NCI-H2029 treated with DMSO at 0.1 percent for 48 hours (cell line): ENCODE data around the gene MID1.

ENCODE experiments used
- DNase-seq: peaks from one replicate; lab custom pipeline; 2025; lab: John Stamatoyannopoulos, UW

MID1 gene

GRCh38 chrX:10429908-10430307, 190.5 kb downstream of the MID1 start:
- DNase-seq, result no peak

GRCh38 chrX:10427249-10427648, 193.1 kb downstream of the MID1 start:
- DNase-seq, result no peak

- no peak for DNase-seq
Measured at GRCh38 chrX:10423716-10424115, 196.7 kb downstream of the MID1 start.

- no peak for DNase-seq
Measured at GRCh38 chrX:10420134-10420533, 200.3 kb downstream of the MID1 start.

DNA sequence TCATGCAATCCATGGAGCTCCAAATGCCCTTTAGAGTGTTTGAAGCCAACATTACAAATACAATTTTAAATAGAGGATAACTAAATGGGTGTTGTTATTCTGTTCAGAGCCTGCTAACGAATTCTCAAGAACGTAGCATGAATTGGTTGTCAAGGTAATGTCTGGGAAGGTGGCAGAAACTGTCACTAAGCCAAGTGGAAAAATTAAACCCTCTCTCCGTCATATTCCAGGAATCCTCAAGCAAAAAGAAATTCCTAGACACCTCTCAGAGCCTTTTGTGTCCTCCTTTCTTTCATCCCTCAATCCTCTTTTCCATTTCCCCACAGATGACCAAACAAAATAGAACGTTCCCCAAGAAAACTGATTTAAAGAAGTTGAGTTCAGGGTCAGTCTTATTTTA, 204.0 kb downstream of the MID1 start:
- DNase-seq, result no peak

- no peak for DNase-seq
Measured at GRCh38 chrX:10415306-10416001, 204.9 kb downstream of the MID1 start.

DNA sequence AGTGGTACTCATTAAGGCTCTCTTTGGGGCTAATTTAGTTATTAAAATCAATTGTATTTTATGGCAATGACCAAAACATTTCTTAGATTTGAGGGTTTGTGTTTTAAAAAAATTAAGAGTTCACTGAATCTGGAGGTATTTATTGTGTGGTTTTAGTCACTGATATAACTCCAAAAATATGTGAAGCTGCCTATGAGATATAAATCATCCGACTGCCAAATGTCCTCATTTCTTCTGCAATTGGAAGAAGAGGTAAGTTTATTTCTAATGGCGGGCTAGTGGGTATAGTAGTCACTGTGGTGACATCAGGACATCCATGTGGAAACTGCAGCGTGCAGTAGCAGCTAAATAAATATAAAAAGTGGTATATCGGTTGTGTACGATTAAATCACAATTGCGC, 205.5 kb downstream of the MID1 start:
- no peak for DNase-seq

DNA sequence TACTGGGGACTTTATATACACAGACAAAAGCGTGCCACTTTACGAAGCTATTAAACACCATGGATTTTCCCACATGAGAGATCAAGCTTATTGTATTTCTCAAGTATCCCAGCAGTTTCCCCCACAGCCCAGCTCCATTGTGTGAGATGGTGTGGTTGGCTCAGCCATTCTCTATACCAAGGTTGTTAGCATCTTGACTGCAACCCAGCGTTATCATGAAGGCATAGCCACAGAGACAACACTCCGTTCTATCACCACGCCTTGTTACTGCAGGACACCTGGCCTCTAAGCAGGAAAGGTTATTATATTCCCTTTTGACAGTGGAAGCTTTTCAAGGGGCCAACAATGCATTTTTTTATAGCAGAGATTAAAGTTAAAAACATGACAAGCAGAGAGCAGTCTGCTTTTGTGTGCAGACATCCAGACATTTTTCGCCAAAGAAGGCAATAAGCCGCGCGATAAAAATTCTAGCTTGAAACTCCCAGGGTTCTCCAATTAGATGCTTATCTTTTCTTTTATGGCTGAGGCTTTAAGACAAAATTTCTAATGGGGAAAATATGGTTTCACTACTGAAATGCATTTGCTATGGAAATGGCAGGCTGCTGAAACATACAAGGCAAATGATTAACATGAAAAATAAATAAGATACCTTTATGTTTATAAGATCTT, 206.1 kb downstream of the MID1 start:
- no peak for DNase-seq

- no peak for DNase-seq
Measured at GRCh38 chrX:10404436-10404835, 215.9 kb downstream of the MID1 start.

GRCh38 chrX:10401239-10401638, 219.1 kb downstream of the MID1 start:
- DNase-seq, result no peak

GRCh38 chrX:10399043-10399741, 221.2 kb downstream of the MID1 start:
- no peak for DNase-seq

DNA sequence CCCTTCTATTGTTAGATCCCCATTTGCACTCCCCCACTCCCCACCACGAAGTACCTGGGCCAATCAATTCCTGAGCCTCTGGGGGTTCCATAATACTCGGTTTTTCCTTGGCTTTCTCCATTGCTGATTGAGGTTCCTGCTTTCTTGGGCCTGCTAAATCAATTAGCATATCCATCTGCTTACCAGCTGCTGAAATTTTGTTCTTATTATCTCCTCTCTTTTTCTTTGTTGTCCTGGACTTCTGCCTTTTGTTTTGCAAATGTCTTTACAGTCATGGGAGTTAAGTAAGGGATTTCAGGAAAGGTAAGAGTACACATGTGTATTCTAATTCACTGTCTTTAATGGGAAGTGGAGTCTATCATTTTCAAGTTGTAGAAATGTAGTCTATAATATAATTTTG, 222.2 kb downstream of the MID1 start:
- DNase-seq, result no peak

DNA sequence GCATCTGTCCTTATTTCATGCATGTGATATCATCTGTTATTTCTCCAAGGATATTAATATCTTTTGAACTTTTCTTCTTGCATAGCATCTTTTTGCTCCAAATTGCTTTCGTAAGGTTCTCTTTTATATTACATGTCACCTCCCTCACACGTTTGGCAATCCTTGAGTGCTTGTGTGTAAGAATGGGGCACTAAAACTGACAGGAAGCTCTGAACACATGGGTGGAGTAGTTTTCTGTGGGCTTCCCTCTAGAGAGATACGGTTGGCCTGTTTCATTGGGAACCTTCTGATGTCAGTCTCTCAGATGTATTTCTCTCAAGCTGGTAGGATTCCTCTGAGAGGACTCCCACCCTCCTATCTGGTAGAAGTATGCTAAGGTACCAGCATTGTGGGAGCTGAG, 223.0 kb downstream of the MID1 start:
- no peak for DNase-seq

DNA sequence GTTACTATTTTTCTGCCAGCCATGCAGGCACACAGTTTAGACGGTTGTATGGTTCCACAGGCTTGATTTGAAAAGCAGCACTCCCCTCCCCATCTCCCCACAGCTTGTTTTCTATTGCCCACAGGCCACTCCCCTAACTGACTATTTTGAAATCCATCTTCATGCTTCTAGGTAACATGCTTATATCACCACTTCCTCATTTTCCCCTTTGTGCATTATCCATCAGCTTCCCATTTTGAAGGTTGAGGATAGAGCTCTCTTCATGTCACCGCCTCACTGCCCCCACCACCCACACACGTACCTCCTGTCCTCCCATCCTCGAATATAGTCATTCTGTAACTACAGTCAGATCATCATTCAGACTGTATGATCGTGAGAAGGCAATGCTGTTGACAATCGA, 224.7 kb downstream of the MID1 start:
- DNase-seq, result no peak
